Measurements from ENCODE around the gene CYP39A1.

The CYP39A1 gene

GRCh38 chr6:46655803-46656202, 3.2 kb upstream of the CYP39A1 start:
- H3K9ac ChIP-seq (ENCODE audit: low read depth, low read length, poor library complexity, severe bottlenecking) = no peak overlapping the region
- H3K9me2 ChIP-seq (replicated peaks; ENCODE audit: low read depth, low read length) = no peaks in the 10 kb centered on the region
- H3F3A ChIP-seq (ENCODE audit: low read depth) = no peaks in the 10 kb centered on the region
- H3K79me2 ChIP-seq (ENCODE audit: insufficient read depth, low read length) = no peaks in the 10 kb centered on the region
- no peaks in the 10 kb centered on the region for H3K4me1 ChIP-seq (ENCODE audit: insufficient read depth, low read length, poor library complexity, severe bottlenecking)
- H3K4me2 ChIP-seq (ENCODE audit: low read depth, low read length, poor library complexity, severe bottlenecking) = no peak overlapping the region
- no peak overlapping the region for H2AFZ ChIP-seq (ENCODE audit: low read length)
- no peaks in the 10 kb centered on the region for H4K20me1 ChIP-seq (ENCODE audit: insufficient read depth, low read length, poor library complexity, severe bottlenecking)
- TF ChIP-seq, protein P1, sequence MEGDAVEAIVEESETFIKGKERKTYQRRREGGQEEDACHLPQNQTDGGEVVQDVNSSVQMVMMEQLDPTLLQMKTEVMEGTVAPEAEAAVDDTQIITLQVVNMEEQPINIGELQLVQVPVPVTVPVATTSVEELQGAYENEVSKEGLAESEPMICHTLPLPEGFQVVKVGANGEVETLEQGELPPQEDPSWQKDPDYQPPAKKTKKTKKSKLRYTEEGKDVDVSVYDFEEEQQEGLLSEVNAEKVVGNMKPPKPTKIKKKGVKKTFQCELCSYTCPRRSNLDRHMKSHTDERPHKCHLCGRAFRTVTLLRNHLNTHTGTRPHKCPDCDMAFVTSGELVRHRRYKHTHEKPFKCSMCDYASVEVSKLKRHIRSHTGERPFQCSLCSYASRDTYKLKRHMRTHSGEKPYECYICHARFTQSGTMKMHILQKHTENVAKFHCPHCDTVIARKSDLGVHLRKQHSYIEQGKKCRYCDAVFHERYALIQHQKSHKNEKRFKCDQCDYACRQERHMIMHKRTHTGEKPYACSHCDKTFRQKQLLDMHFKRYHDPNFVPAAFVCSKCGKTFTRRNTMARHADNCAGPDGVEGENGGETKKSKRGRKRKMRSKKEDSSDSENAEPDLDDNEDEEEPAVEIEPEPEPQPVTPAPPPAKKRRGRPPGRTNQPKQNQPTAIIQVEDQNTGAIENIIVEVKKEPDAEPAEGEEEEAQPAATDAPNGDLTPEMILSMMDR (conservative IDR thresholded peaks at IDR 0.05; ENCODE audit: low read length) = 0 out of 2 replicates have a peak, but pooled peaks have one; percentile 19
- no peak for TF ChIP-seq EZH2phosphoT487 (IDR thresholded peaks at IDR 0.05; ENCODE audit: borderline replicate concordance)
- no peaks in the 10 kb centered on the region for H3K9me3 ChIP-seq (ENCODE audit: insufficient read depth, low read depth, low read length)
- no peak overlapping the region for H3K4me3 ChIP-seq (ENCODE audit: low read length, poor library complexity, severe bottlenecking)
- H3K27me3 ChIP-seq (ENCODE audit: insufficient read depth, low read length, poor library complexity, severe bottlenecking) = no peaks in the 10 kb centered on the region
- no peaks in the 10 kb centered on the region for H3K36me3 ChIP-seq (ENCODE audit: insufficient read depth, low read length)

DNA sequence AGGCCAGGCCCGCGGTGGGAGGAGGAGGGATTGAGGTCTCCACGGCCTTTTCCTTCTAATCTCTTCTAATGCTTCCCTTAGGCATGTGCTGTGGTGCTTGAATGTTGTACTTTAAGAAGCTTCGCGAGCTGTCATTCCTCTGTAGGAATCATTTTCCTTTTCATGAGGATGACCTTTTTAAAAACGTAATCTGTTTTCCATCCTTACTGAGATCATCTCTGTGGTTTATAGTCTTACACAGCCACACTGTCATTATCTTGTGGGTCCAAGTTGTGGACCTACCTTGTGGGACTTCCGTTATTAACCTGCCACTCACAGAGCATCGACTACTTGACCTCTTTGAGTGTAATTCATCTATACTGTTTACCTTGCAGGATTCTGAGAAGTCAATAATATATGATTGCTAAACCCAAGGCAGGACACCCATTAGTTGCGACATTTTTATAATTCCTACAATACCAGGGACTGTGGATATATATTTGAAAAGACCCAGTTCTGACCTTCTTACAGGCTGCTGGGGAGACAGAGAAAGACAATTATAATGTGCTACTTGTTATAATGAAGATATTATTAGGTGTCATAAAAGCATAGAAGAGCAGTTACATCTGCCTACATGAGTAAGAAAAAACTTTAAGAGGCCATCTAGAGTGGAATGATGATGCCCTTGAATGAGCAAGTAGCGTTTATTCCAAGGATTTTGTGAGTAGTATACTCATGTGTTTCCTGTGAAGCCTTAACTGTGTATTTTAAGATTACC, 999 bp upstream of the CYP39A1 start:
- H2AFZ ChIP-seq (ENCODE audit: low read length) = no peak overlapping the region
- no peak overlapping the region for H3K4me2 ChIP-seq (ENCODE audit: low read depth, low read length, poor library complexity, severe bottlenecking)
- no peak overlapping the region for H3K4me3 ChIP-seq (ENCODE audit: low read length, poor library complexity, severe bottlenecking)
- no peaks in the 10 kb centered on the region for H3F3A ChIP-seq (ENCODE audit: low read depth)
- no peaks in the 10 kb centered on the region for H3K36me3 ChIP-seq (ENCODE audit: insufficient read depth, low read length)
- H3K4me1 ChIP-seq (ENCODE audit: insufficient read depth, low read length, poor library complexity, severe bottlenecking) = no peaks in the 10 kb centered on the region
- H4K20me1 ChIP-seq (ENCODE audit: insufficient read depth, low read length, poor library complexity, severe bottlenecking) = no peaks in the 10 kb centered on the region
- H3K9me3 ChIP-seq (ENCODE audit: insufficient read depth, low read depth, low read length) = no peaks in the 10 kb centered on the region
- TF ChIP-seq, protein P1 (conservative IDR thresholded peaks at IDR 0.05; ENCODE audit: low read length) = no peak
- TF ChIP-seq EZH2phosphoT487 (IDR thresholded peaks at IDR 0.05; ENCODE audit: borderline replicate concordance) = no peak
- no peak overlapping the region for H3K9ac ChIP-seq (ENCODE audit: low read depth, low read length, poor library complexity, severe bottlenecking)
- no peaks in the 10 kb centered on the region for H3K79me2 ChIP-seq (ENCODE audit: insufficient read depth, low read length)
- no peaks in the 10 kb centered on the region for H3K27me3 ChIP-seq (ENCODE audit: insufficient read depth, low read length, poor library complexity, severe bottlenecking)
- H3K9me2 ChIP-seq (replicated peaks; ENCODE audit: low read depth, low read length) = no peaks in the 10 kb centered on the region

- H3F3A ChIP-seq (ENCODE audit: low read depth) = no peaks in the 10 kb centered on the region
- H4K20me1 ChIP-seq (ENCODE audit: insufficient read depth, low read length, poor library complexity, severe bottlenecking) = no peaks in the 10 kb centered on the region
- no peak overlapping the region for H2AFZ ChIP-seq (ENCODE audit: low read length)
- H3K9me2 ChIP-seq (replicated peaks; ENCODE audit: low read depth, low read length) = no peaks in the 10 kb centered on the region
- TF ChIP-seq EZH2phosphoT487 (IDR thresholded peaks at IDR 0.05; ENCODE audit: borderline replicate concordance) = no peak
- TF ChIP-seq, protein P1 (conservative IDR thresholded peaks at IDR 0.05; ENCODE audit: low read length) = no peak
- H3K4me1 ChIP-seq (ENCODE audit: insufficient read depth, low read length, poor library complexity, severe bottlenecking) = no peaks in the 10 kb centered on the region
- H3K4me2 ChIP-seq (ENCODE audit: low read depth, low read length, poor library complexity, severe bottlenecking) = no peak overlapping the region
- no peaks in the 10 kb centered on the region for H3K36me3 ChIP-seq (ENCODE audit: insufficient read depth, low read length)
- H3K27me3 ChIP-seq (ENCODE audit: insufficient read depth, low read length, poor library complexity, severe bottlenecking) = no peaks in the 10 kb centered on the region
- H3K79me2 ChIP-seq (ENCODE audit: insufficient read depth, low read length) = no peaks in the 10 kb centered on the region
- H3K4me3 ChIP-seq (ENCODE audit: low read length, poor library complexity, severe bottlenecking) = no peak overlapping the region
- H3K9me3 ChIP-seq (ENCODE audit: insufficient read depth, low read depth, low read length) = no peaks in the 10 kb centered on the region
- H3K9ac ChIP-seq (ENCODE audit: low read depth, low read length, poor library complexity, severe bottlenecking) = no peak overlapping the region
Observed at GRCh38 chr6:46652232-46652602, 401 bp downstream of the CYP39A1 start.
